Measurements from ENCODE around the gene FOXA2.

Gene FOXA2

DNA sequence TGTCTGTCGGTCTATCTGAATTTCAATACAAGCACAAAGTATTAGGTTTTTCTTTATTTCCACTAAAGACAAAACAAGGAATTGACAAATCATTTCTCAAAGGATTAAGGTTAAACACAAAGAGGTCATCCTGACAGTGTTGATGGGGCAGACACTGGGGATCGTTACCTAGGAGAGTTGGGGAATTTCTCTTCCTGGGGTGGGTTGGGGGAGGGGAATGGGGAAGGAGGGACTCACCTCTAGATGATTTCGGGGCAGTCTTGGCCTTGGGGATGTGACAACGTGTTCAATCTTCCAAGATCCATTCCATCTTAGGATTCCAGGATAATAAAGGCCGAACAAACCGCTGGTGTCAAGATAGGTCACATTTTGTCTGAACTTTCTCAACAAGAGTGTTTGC, 35.4 kb upstream of the FOXA2 start:
- no peak overlapping the region for H3K27ac ChIP-seq
- TF ChIP-seq ZFX (IDR thresholded peaks at IDR 0.05): no peak
- TF ChIP-seq, protein P1, sequence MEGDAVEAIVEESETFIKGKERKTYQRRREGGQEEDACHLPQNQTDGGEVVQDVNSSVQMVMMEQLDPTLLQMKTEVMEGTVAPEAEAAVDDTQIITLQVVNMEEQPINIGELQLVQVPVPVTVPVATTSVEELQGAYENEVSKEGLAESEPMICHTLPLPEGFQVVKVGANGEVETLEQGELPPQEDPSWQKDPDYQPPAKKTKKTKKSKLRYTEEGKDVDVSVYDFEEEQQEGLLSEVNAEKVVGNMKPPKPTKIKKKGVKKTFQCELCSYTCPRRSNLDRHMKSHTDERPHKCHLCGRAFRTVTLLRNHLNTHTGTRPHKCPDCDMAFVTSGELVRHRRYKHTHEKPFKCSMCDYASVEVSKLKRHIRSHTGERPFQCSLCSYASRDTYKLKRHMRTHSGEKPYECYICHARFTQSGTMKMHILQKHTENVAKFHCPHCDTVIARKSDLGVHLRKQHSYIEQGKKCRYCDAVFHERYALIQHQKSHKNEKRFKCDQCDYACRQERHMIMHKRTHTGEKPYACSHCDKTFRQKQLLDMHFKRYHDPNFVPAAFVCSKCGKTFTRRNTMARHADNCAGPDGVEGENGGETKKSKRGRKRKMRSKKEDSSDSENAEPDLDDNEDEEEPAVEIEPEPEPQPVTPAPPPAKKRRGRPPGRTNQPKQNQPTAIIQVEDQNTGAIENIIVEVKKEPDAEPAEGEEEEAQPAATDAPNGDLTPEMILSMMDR (conservative IDR thresholded peaks at IDR 0.05): no peak

DNA sequence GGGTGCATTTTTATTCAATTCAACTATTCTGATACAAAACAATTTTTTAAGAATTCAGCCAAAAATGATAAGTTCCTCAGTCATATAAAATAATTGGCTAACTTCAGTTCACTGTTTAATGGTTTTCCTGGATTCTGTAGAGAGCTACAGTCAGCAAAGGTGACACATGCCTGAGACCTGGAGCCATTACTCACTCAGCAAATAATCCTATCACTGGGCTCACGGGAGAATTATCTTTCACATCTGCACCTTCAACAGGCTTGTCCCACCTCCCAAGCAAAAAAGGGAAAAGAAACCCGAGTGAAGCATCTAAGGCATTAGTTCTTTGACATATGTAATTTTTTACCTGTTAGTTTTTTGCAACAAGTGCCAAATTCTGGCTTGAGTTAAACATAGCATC, 34.9 kb upstream of the FOXA2 start:
- TF ChIP-seq, protein P1 (conservative IDR thresholded peaks at IDR 0.05): no peak
- TF ChIP-seq ZFX (IDR thresholded peaks at IDR 0.05): no peak
- H3K27ac ChIP-seq: no peak overlapping the region

DNA sequence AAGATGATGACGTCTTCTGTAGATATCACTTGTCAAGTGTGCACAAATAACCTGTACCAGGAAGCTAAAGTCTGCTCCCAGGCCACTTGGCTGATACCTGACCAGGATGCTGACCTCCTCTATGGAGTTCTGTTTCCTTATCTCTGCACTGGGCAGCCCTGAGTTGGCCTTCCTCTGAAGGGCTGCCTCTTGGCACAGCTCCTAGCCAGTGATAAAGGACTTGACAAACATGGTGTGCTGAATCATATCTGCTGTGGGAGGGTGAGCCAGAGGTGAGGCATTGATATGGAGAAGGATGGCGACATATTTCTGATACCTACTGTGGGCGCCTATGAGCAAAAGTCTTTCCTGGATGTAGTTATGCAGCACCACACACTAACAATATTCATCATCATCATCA, 32.8 kb upstream of the FOXA2 start:
- no peak for TF ChIP-seq ZFX (IDR thresholded peaks at IDR 0.05)
- TF ChIP-seq, protein P1 (conservative IDR thresholded peaks at IDR 0.05): no peak
- H3K27ac ChIP-seq: no peak overlapping the region

DNA sequence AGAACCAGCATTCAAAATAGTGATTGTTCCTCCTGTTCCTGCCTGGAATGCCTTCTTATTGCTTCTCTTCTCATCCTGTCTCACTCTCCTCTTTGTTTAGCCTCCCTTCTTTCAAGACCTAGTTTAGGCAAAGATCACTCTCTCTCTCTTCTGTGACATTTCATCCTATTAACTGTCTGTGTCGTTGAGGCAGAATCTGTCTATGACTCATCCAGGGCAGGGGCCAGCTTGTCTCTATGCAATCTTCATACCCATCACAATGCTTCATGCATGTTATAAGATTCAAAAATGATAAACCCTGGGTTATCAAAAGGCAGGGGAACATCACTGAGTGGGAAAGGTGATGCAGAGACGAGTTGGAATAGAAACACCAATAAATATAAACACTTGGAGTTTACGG, 32.2 kb upstream of the FOXA2 start:
- TF ChIP-seq, protein P1 (conservative IDR thresholded peaks at IDR 0.05): no peak
- TF ChIP-seq ZFX (IDR thresholded peaks at IDR 0.05): no peak
- H3K27ac ChIP-seq: no peak overlapping the region

DNA sequence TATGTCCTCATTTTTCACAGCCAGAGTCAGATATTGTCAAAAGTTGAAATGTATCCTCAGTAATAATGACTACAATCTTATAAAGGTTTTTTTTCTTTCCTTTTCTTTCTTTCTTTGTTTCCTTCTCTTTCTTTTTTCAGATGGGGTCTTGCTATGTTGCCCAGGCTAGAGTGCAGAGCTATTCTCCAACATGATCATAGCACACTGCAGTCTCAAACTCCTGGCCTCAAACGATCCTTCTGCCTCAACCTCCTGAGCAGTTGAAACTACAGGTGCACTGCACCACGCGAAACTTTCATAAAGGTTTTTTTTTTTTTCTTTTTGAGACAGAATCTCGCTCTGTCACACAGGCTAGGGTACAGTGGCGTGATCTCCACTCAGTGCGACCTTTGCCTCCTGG, 31.1 kb upstream of the FOXA2 start:
- TF ChIP-seq, protein P1 (conservative IDR thresholded peaks at IDR 0.05): no peak
- no peak for TF ChIP-seq ZFX (IDR thresholded peaks at IDR 0.05)

DNA sequence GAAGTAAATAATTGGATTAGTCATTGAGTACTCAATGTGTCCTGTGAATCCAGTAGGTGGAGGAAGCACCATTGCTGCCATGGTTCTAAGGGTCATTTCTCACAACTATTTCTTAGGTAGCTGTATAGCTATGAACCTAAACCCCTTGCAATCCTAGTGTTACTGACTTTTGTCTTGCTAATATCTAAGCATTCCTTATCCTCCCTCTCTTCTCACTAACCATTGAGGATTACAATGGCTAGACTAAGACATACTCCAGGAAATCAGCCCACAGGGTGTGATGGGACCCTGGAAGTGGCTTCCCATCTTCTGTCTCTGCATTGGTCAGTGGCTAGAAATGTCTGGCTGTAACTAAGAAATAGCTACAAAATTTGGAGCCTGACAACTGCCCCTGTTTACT, 27.3 kb upstream of the FOXA2 start:
- TF ChIP-seq, protein P1 (conservative IDR thresholded peaks at IDR 0.05): no peak
- no peak for TF ChIP-seq ZFX (IDR thresholded peaks at IDR 0.05)
- no peak overlapping the region for H3K27ac ChIP-seq

More for the DNA sequence above, 31.1 kb upstream of the FOXA2 start:
- no peak overlapping the region for H3K27ac ChIP-seq

DNA sequence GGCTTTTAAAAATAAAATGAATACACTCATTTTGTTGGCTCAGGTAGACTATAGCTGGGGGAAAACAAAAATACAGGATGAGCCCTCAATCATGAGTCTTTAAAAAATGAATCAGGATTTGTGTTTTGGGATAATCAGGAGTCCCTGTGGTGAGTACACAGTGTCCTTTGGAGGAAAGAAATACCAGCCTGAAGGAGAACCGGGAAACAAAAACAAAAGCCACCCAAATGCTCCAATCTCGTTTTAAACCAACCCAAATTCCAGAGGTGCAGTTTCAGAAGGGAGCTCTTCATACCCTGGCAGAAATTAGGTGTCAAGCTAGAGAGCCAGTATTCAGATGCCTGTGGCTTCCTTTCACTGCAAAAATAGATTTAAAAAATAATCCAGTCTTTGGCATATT, 23.3 kb upstream of the FOXA2 start:
- TF ChIP-seq, protein P1 (conservative IDR thresholded peaks at IDR 0.05): no peak
- TF ChIP-seq ZFX (IDR thresholded peaks at IDR 0.05): no peak
- H3K27ac ChIP-seq: no peak overlapping the region

Measured in C4-2B (cell line).